GM19455 (cell line): Measurements from ENCODE around the gene LAGE3.

ENCODE experiments used
- ATAC-seq: cut with Tn5 transposase; IDR thresholded peaks from one replicate; pipeline ENCODE4 v1.9.1; 2021; ENCODE audit not compliant: unreplicated experiment

LAGE3 gene

GRCh38 chrX:154458954-154459778 lies 19.9 kb downstream of the LAGE3 start:
- ATAC-seq, result no peak

- peak; percentile 50 for ATAC-seq
Measured at GRCh38 chrX:154458116-154458953, 20.7 kb downstream of the LAGE3 start, which contains the start of gene PLXNA3. Gene PLXNA3 (plus strand): TSS chrX:154458281. CDS start chrX:154460184, 1,903 bp downstream.

- peak; percentile 33 for ATAC-seq
Measured at GRCh38 chrX:154457491-154458115, 21.5 kb downstream of the LAGE3 start.

- ATAC-seq, result no peak
Measured at GRCh38 chrX:154452823-154453222, 26.3 kb downstream of the LAGE3 start.

GRCh38 chrX:154450312-154450711 lies 28.8 kb downstream of the LAGE3 start:
- no peak for ATAC-seq

GRCh38 chrX:154449618-154450017 lies 29.5 kb downstream of the LAGE3 start:
- no peak for ATAC-seq

GRCh38 chrX:154448484-154448883 lies 30.6 kb downstream of the LAGE3 start:
- no peak for ATAC-seq

GRCh38 chrX:154446430-154446829 lies 32.7 kb downstream of the LAGE3 start:
- no peak for ATAC-seq

- ATAC-seq, result no peak
Measured at GRCh38 chrX:154445776-154446175, 33.3 kb downstream of the LAGE3 start.

GRCh38 chrX:154444755-154445246 lies 34.3 kb downstream of the LAGE3 start:
- ATAC-seq, result no peak

GRCh38 chrX:154443992-154444754 lies 34.9 kb downstream of the LAGE3 start, which contains the start of gene FAM50A:
Gene FAM50A (plus strand): TSS chrX:154444141. CDS start chrX:154444236, 95 bp downstream.
- peak; percentile 76 for ATAC-seq

GRCh38 chrX:154443479-154443910 lies 35.6 kb downstream of the LAGE3 start:
- ATAC-seq, result no peak

GRCh38 chrX:154441984-154442707 lies 36.9 kb downstream of the LAGE3 start:
- no peak for ATAC-seq

GRCh38 chrX:154441564-154441963 lies 37.5 kb downstream of the LAGE3 start:
- no peak for ATAC-seq

- ATAC-seq, result no peak
Measured at GRCh38 chrX:154440623-154441357, 38.3 kb downstream of the LAGE3 start.

- no peak for ATAC-seq
Measured at GRCh38 chrX:154439841-154440240, 39.2 kb downstream of the LAGE3 start.

- no peak for ATAC-seq
Measured at GRCh38 chrX:154437971-154438893, 40.8 kb downstream of the LAGE3 start.
